ENCODE results near the gene CRYZ.

Gene CRYZ

GRCh38 chr1:74732960-74733603 lies at the start of gene CRYZ, which contains the start of gene TYW3:
Gene CRYZ, minus strand, starts transcription at chr1:74733050. Its CDS starts 8,229 bp downstream, at chr1:74724821.
Gene TYW3, plus strand, starts transcription at chr1:74733152. Its CDS starts 93 bp downstream, at chr1:74733245.
- peak; percentile 76 for DNase-seq (ENCODE audit: extremely low read depth, low read depth)
- no peak for TF ChIP-seq CTCF (IDR thresholded peaks at IDR 0.05; ENCODE audit: low read depth, low read length)

GRCh38 chr1:74780594-74780993 lies 47.7 kb upstream of the CRYZ start:
- no peak for DNase-seq (ENCODE audit: extremely low read depth, low read depth)
- no peak for TF ChIP-seq CTCF (IDR thresholded peaks at IDR 0.05; ENCODE audit: low read depth, low read length)

GRCh38 chr1:74779750-74780149 lies 46.9 kb upstream of the CRYZ start:
- TF ChIP-seq CTCF (IDR thresholded peaks at IDR 0.05; ENCODE audit: low read depth, low read length) = no peak
- no peak for DNase-seq (ENCODE audit: extremely low read depth, low read depth)

GRCh38 chr1:74777525-74777924 lies 44.7 kb upstream of the CRYZ start:
- no peak for TF ChIP-seq CTCF (IDR thresholded peaks at IDR 0.05; ENCODE audit: low read depth, low read length)
- DNase-seq (ENCODE audit: extremely low read depth, low read depth) = no peak

- DNase-seq (ENCODE audit: extremely low read depth, low read depth) = no peak
- TF ChIP-seq CTCF (IDR thresholded peaks at IDR 0.05; ENCODE audit: low read depth, low read length) = peak; percentile 50
Observed at GRCh38 chr1:74775735-74776134, 42.9 kb upstream of the CRYZ start.

- no peak for TF ChIP-seq CTCF (IDR thresholded peaks at IDR 0.05; ENCODE audit: low read depth, low read length)
- no peak for DNase-seq (ENCODE audit: extremely low read depth, low read depth)
Observed at GRCh38 chr1:74773582-74773981, 40.7 kb upstream of the CRYZ start.

- peak; percentile 48 for DNase-seq (ENCODE audit: extremely low read depth, low read depth)
- no peak for TF ChIP-seq CTCF (IDR thresholded peaks at IDR 0.05; ENCODE audit: low read depth, low read length)
Observed at GRCh38 chr1:74772945-74773344, 40.1 kb upstream of the CRYZ start.
